CD4-positive, alpha-beta T cell treated with Interleukin-10 for 1 hour (primary cell): ENCODE data around the gene AVPR1A.
"Not testable (repeated sequence)": the region's sequence is repeated elsewhere in the genome, so short reads cannot be mapped to it uniquely, and the experiment has no call there.

ENCODE experiments used
- DNase-seq: peaks from one replicate; pipeline ENCODE4 v3.0.0-alpha.2; 2020

AVPR1A gene

GRCh38 chr12:63150713-63151622 lies at the start of gene AVPR1A:
TSS of gene AVPR1A (minus strand) at chr12:63151201. CDS start at chr12:63150836, 365 bp downstream.
- no peak for DNase-seq

- DNase-seq = no peak
Measured at GRCh38 chr12:63196168-63196567, 45.2 kb upstream of the AVPR1A start.

- DNase-seq = no peak
Measured at GRCh38 chr12:63179224-63179623, 28.2 kb upstream of the AVPR1A start.

GRCh38 chr12:63170321-63170720 lies 19.3 kb upstream of the AVPR1A start:
- DNase-seq = no peak

DNA sequence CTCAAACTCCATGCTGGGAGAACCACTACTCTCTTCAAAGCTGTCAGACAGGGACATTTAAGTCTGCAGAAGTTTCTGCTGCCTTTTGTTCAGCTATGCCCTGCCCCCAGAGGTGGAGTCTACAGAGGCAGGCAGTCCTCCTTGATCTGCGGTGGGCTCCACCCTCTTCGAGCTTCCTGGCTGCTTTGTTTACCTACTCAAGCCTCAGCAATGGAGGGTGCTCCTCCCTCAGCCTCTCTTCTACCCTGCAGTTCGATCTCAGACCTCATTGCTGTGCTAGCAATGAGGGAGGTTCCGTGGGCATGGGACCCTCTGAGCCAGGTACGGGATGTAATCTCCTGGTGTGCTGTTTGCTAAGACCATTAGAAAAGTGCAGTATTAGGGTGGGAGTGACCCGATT lies 16.7 kb upstream of the AVPR1A start:
- DNase-seq = not testable (repeated sequence)

DNA sequence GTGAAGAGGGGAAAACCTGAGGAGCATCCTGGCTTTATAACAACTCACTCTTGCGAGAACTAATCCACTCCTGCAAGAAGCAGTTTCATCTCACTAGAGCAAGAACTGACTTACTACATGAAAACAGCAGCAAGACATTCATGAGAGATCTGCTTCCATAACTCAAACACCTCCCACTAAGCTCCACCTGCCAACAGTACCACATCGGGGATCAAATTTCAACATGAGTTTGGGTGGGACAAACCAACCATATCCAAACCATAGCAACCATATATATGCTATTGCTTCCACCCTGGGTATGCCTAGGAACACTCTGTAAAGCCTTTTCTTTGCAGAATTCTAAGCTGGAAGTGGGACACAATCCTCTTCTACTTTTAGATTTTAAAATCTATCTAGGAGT lies 13.9 kb upstream of the AVPR1A start:
- DNase-seq = no peak

- no peak for DNase-seq
Measured at GRCh38 chr12:63163541-63163940, 12.5 kb upstream of the AVPR1A start.

GRCh38 chr12:63155375-63155774 lies 4.4 kb upstream of the AVPR1A start:
- DNase-seq = no peak

GRCh38 chr12:63154560-63154959 lies 3.6 kb upstream of the AVPR1A start:
- DNase-seq = no peak

GRCh38 chr12:63152321-63152700 lies 1.3 kb upstream of the AVPR1A start:
- no peak for DNase-seq

DNA sequence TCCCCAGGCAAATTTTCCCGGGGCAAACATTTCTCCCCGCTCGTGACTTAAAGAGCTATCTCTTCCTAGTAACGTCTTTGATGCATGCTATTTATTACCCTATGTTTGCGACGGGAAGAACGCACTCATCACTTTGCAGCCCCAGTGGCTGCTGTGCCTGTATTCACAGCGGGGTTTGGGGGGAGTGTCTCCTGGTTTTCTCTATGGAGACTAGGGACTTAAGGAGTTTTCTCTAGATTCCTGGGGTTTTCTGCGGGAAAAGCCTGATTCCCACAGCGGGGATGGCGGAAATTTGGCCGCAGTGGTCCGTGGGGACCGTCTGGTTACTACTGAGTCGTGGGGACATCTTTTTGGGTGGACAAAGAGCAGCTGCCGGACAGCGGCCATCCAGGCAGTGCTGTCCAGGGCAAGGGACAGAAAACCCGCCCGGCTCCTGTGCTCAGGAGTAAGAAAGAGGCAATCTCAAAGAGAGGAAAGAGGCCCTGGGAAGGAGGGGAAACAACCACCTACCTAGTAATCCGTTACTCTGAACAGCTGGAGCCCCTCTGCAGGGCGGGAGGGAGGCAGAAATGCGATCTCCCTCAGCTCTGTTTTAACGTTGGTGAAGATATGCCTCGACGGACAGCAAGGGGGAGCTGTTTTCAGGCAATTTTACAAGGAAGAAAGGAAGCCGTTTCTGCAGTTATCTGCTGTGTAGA lies 771 bp upstream of the AVPR1A start:
- DNase-seq = peak; percentile 5

DNA sequence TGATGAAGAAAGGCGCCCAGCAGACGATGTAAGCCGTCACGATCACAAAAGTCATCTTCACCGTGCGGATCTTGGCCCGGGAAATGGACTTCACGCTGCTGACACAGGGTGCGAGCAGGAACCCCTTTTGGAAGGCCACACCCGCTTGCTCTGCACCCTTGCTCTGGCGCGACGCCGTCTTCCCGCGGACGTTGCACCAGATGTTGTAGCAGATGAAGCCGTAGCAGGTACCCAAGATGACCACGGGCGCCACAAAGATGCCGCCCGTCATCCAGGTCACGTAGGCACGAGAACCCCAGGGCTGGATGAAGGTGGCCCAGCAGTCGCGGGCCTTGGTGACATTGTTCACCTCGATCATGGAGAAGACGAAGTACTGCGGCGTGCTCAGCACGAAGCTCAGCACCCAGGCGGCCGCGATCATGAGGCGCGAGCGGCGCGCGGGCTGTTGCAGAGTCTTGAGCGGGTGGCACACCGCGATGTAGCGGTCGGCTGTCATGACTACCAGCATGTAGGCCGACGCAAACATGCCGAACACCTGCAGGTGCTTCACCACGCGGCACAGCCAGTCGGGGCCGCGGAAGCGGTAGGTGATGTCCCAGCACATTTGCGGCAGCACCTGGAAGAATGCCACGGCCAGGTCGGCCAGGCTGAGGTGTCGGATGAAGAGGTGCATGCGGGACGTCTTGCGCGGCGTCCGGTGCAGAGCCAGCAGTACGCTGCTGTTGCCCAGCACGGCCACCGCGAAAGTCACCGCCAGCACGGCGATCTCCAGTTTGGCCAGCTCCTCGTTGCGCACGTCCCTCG lies 890 bp downstream of the AVPR1A start:
- DNase-seq = no peak

- DNase-seq = no peak
Measured at GRCh38 chr12:63144556-63144955, 6.4 kb downstream of the AVPR1A start.

DNA sequence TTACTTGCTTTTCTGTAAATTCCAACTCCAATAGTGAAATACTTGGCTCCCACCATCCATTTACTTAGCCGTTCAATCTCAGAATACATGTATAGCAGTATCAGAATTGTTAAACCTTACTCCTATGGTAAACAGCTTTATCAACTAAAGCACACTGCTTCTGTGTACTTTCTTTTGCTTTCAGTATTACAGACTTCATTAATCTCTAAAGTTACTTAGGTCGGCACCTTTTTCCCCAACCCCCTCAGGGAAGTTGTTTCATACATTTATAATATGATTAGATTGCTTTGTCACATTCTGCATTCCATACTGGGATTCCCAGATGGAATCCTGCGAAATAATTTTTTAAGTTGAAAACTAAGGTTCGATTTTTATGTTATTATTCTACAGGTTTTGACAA lies 12.5 kb downstream of the AVPR1A start:
- DNase-seq = no peak

- no peak for DNase-seq
Measured at GRCh38 chr12:63133981-63134380, 17.0 kb downstream of the AVPR1A start.

- no peak for DNase-seq
Measured at GRCh38 chr12:63132201-63132600, 18.8 kb downstream of the AVPR1A start.

- DNase-seq = no peak
Measured at GRCh38 chr12:63129927-63130326, 21.1 kb downstream of the AVPR1A start.

DNA sequence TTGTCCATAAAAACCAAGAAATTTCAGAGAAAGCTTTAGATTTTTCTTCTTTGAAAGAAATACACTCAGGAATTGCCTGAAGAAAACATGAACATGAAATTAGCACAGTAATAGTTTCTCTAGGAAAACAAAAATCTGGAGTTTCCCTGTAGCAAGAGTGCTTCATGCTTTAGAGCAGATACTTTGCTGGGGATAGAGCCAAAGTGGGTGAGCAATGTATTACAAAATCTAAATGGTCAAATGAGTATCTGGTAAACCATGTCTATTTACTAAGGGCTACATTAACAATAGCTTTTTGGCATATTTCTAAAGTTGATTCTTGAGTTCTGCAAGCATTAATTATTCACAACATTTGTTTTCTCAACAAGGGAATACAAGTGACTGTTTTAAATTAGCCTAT lies 26.2 kb downstream of the AVPR1A start:
- DNase-seq = no peak

DNA sequence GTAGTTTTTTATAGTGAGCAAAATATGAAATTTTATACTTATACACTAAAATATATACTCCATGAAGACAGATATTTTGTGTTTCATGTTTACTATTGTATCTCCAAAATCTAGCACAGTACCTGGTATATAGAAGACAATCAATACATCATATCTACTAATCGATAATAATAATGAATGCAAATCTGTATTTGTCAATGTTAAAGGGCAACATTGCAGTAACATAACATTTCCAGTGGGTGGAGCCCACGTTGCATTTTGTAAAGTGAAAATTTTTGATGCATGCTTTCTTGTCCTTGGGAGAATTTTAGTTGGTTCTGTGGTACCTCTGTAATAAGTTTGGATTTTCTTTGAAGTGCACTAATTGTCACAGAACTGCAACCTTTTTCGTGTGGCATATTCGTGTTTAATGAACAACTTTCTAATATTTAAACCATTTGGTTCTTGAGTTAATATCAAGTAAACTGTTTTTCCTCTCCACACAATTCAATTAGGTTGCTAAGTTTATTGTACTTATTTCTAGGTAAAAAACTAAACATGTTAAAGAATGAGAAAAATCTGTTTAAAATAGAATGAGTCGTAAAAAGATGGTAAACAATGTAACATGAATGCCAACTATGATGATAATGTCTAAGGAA lies 47.4 kb downstream of the AVPR1A start:
- DNase-seq = peak; percentile 13

DNA sequence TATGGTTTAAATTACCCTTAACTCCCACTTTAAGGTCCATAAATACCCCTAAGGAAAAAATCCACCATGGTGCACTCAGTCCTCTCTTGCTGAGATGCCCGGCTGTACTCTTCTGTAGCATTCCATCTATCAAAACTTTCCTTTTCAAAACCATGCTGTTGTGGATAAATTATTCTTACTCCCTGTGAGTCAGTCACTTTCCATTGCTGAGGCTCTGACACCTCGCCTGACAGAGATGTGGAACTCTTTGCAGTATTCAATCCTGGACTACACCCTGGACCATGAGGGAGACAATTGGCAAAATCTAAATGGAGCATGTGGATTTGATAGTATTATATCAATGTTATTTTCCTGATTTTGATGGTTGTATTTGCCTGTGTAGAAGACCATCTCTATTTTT lies 49.1 kb downstream of the AVPR1A start:
- no peak for DNase-seq

DNA sequence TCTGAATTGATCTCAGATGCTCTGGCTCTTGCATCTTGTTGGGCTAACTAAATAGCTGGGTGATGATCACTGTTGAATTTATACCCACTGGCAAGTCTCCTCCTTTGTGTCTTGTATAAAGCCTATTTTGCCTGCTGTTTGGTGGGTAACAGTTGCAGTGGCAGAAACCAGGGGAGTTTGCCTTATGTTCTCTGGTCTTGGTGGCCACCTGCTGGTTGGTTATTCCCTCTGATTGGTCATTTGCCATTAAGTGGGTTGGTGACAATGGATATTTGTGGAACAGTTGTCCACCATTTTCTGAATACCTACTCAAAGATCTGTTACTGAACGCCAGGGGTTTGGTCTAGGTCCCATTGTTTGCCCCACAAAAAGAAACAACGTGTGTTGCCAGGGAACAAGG lies 52.1 kb downstream of the AVPR1A start:
- DNase-seq = no peak

DNA sequence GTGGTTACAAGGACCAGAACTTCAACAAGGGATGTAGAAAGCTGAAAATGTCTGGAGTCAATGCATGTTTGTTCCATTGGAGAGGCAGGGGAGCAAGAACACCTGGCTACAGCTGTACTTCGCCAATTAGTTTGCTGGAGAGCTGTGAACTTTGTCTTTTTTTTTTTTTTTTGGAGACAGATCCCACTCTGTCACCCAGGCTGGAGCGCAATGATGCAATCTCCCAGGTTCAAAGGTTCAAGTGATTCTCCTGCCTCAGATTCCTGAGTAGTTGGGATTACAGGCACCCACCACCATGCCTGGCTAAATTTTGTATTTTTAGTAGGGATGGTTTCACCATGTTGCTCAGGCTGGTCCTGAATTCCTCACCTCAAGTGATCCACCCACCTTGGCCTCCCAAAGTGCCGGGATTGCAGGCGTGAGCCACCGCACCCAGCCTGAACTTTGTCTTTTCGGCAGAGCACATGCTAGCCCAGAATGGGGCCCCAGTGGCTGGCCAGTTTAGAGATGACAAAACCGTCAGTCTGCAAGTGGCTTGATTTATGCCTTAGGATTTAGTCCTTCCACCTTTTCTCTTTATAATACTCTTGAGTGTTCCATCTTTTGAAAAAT lies 55.5 kb downstream of the AVPR1A start:
- DNase-seq = no peak
